GM23338 (cell line): ENCODE data around the gene OTUB2. TPM values are rescaled to one million over a fixed set of nuclear protein-coding genes. Genes with fewer than 3 reads are reported as not detected.

Experiments
- ATAC-seq: fragments of 200-7000 bp; cut with Tn5 transposase; 3 replicates; pipeline ENCODE4 v1.9.1; 2020
- DNase-seq: peaks from one replicate; pipeline ENCODE4 v3.0.0-alpha.2; 2015; ENCODE audit warnings: low spot score
- H2AFZ ChIP-seq: fragments of 200-600 bp; sonication (generic); 2 replicates; pipeline ENCODE4 v1.8.0; 2016; ENCODE audit warnings: antibody characterized with exemption, mild to moderate bottlenecking, moderate library complexity
- H3F3A ChIP-seq: fragments of 200-600 bp; sonication (generic); replicated peaks from 2 replicates; pipeline ENCODE4 v1.8.0; 2017; ENCODE audit warnings: antibody characterized with exemption, mixed run types, low read depth
- H3K27ac ChIP-seq: fragments of 200-600 bp; sonication (generic); 2 replicates; pipeline ENCODE4 v1.6.1; 2016; ENCODE audit warnings: low read depth
- H3K27me3 ChIP-seq: fragments of 200-600 bp; sonication (generic); 2 replicates; pipeline ENCODE4 v1.8.0; 2016; ENCODE audit warnings: mild to moderate bottlenecking, mixed run types, moderate library complexity; ENCODE audit not compliant: insufficient read depth
- H3K36me3 ChIP-seq: fragments of 200-600 bp; sonication (generic); 2 replicates; pipeline ENCODE4 v1.8.0; 2016; ENCODE audit warnings: mild to moderate bottlenecking; ENCODE audit not compliant: insufficient read depth
- H3K4me1 ChIP-seq: fragments of 200-600 bp; sonication (generic); 2 replicates; pipeline ENCODE4 v1.8.0; 2016; ENCODE audit warnings: mild to moderate bottlenecking, moderate library complexity; ENCODE audit not compliant: insufficient read depth
- H3K4me2 ChIP-seq: fragments of 200-600 bp; sonication (generic); 2 replicates; pipeline ENCODE4 v1.7.1; 2017; ENCODE audit warnings: mixed run types
- H3K4me3 ChIP-seq: fragments of 200-600 bp; sonication (generic); 2 replicates; pipeline ENCODE4 v1.6.1; 2016; ENCODE audit warnings: mixed run types
- H3K79me2 ChIP-seq: fragments of 200-600 bp; sonication (generic); replicated peaks from 2 replicates; pipeline ENCODE4 v1.8.0; 2017; ENCODE audit warnings: mild to moderate bottlenecking; ENCODE audit not compliant: insufficient read depth
- H3K9me2 ChIP-seq: fragments of 200-600 bp; sonication (generic); 2 replicates; pipeline ENCODE4 v1.8.0; 2017; ENCODE audit not compliant: insufficient read depth
- H4K20me1 ChIP-seq: fragments of 200-600 bp; sonication (generic); replicated peaks from 2 replicates; pipeline ENCODE4 v1.8.0; 2017; ENCODE audit warnings: mild to moderate bottlenecking; ENCODE audit not compliant: insufficient read depth
- H3K27ac Mint-ChIP-seq: 2 replicates; pipeline ENCODE4 v1.8.0; 2020; ENCODE audit warnings: inconsistent platforms, mild to moderate bottlenecking, moderate library complexity, mixed read lengths
- H3K27me3 Mint-ChIP-seq: 3 replicates; pipeline ENCODE4 v1.8.0; 2022; ENCODE audit warnings: low read depth, mild to moderate bottlenecking, moderate library complexity, mixed read lengths, inconsistent platforms; ENCODE audit not compliant: insufficient read depth, poor library complexity
- H3K36me3 Mint-ChIP-seq: 3 replicates; pipeline ENCODE4 v1.8.0; 2021; ENCODE audit warnings: low read depth, mild to moderate bottlenecking, inconsistent platforms, moderate library complexity, mixed read lengths
- H3K4me1 Mint-ChIP-seq: 3 replicates; pipeline ENCODE4 v1.8.0; 2020; ENCODE audit warnings: mild to moderate bottlenecking, inconsistent platforms, mixed read lengths
- H3K4me3 Mint-ChIP-seq: 3 replicates; pipeline ENCODE4 v1.8.0; 2021; ENCODE audit warnings: moderate library complexity, mild to moderate bottlenecking, inconsistent platforms, mixed read lengths
- H3K9me3 Mint-ChIP-seq: 3 replicates; pipeline ENCODE4 v1.8.0; 2020; ENCODE audit warnings: moderate library complexity, mild to moderate bottlenecking, inconsistent platforms, mixed read lengths
- CTCF ChIP-seq, 2 experiments: fragments of 200-600 bp in 1 of 2; sonication (generic) in 1 of 2; conservative IDR thresholded peaks; 2 replicates each; pipeline versions ENCODE4 v1.5.1 to v1.6.1; 2016 to 2017; ENCODE audit warnings: antibody characterized with exemption in 2 of 2, low read depth in 2 of 2, mild to moderate bottlenecking in 2 of 2, moderate library complexity in 1 of 2
- EZH2phosphoT487 ChIP-seq: fragments of 200-600 bp; sonication (generic); IDR thresholded peaks from one replicate; pipeline ENCODE4 v1.8.1; 2018; ENCODE audit warnings: antibody characterized with exemption; ENCODE audit not compliant: unreplicated experiment
- POLR2AphosphoS5 ChIP-seq: IDR thresholded peaks from 2 replicates; pipeline ENCODE4 v1.6.1; 2016; ENCODE audit warnings: antibody characterized with exemption, low read depth
- ZNF462 ChIP-seq: fragments of 250-450 bp; sonication (Bioruptor Pico); IDR thresholded peaks from 2 replicates; pipeline ENCODE4 v1.5.0; 2020; ENCODE audit warnings: mild to moderate bottlenecking, moderate library complexity
- polyA plus RNA-seq: library from polyadenylated mRNA; unstranded; fragments of >200 nt; fragmentation: Nextera tagmentation; extraction: Ambion mirVana; gene quantifications from 2 replicates; pipeline ENCODE4 v1.2.1, GENCODE V29; 2016
- total RNA-seq: library from RNA; depleted of rRNA; stranded (reverse); fragments of >200 nt; shearing (Covaris generic); gene quantifications from 2 replicates; pipeline ENCODE4 v1.2.3, GENCODE V29; 2014

The OTUB2 gene
- total and polyA plus RNA-seq, 2 experiments from 2014 or later = 2.1 to 4.1 TPM

- Histone ChIP-seq H3K79me2 (no peaks in the 10 kb centered on the region), H3K27me3 (no peaks in the 10 kb centered on the region), H4K20me1 (no peaks in the 10 kb centered on the region), H3K27ac (no peak overlapping the region), H3K9me2 (0 out of 2 replicates have a peak, but pooled peaks cover 4% of the 10 kb centered on the region), H3K36me3 (no peaks in the 10 kb centered on the region), H2AFZ (no peak overlapping the region), H3K4me3 (no peak overlapping the region), H3K4me1 (no peaks in the 10 kb centered on the region), H3F3A (no peaks in the 10 kb centered on the region), H3K4me2 (no peak overlapping the region)
- peaks cover 11% of the 10 kb centered on the region for H3K27me3 Mint-ChIP-seq
- peaks cover 8% of the 10 kb centered on the region; the same call in 2 of the 3 replicates for H3K4me1 Mint-ChIP-seq
- peaks cover 8% of the 10 kb centered on the region; the same call in 2 of the 3 replicates for H3K36me3 Mint-ChIP-seq
- peaks cover 8% of the 10 kb centered on the region; the same call in 2 of the 3 replicates for H3K9me3 Mint-ChIP-seq
- no peak overlapping the region for H3K27ac Mint-ChIP-seq
- ATAC-seq = peak; percentile 97
- peak; percentile 86 for DNase-seq
- H3K4me3 Mint-ChIP-seq = no peak overlapping the region
- TF ChIP-seq CTCF (conservative IDR thresholded peaks at IDR 0.05; ENCODE audit: low read depth in 2 of 2) (peak; percentile 78 to 83), POLR2AphosphoS5 (no peak), EZH2phosphoT487 (no peak), ZNF462 (CRISPR knock-in tag) (peak; percentile 75)
Measured at GRCh38 chr14:94036313-94037167, 10.4 kb downstream of the OTUB2 start.
